Measurements from ENCODE around the gene RASD2.

Gene RASD2

DNA sequence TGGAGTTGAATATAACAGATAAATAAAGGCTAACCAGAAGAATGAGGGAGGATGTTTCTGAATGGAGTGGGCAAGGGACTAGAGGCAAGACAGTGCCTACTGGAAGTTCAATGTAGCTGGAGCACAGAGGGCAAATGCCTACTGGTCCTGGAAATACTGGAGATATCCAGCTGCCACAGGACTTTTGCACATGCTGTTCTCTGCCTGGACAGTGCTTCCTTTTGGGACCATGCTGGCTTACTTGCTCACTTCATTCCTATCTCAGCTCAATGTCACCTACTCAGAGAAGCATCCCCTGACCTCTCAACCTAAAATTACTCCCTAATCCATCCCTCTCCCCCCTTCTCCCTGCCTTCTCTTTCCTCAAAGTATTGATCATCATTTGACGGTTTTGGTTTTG lies 20.2 kb downstream of the RASD2 start:
- no peak for DNase-seq (ENCODE audit: low spot score)

DNA sequence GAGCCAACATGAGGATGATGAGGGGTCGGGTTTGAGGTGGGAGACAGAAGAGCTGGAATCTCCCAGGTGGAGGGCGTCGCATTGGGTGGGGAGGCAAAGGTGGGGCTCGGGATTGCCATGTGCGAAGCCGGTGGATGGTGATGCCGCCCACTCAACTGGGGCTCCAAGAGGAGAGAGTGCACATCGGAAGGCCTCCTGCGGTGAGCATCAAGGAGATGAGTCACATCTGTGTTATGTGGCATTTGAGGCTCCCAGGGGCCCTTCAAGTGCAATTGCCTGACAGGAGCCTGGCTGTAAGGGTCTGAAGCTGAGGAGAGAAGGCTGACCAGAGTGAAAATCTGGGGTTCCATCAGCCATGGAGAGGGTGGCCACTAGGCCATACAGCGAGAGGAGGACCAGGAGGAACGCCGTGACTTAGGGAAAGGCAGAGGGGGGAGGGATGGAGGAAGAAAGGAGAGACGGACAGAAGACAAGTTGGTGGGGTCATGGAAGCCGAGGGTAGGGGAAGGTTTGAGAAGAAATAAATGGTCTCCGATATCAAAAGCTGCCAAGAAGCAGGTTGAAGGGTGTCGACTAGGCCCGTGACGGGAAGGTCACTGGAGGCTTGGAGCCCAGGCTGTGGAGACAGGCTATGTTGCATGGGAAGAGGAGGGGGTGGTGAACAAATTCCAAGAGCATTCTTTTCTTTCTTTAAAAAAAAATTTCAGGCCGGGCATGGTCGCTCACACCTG lies 21.3 kb downstream of the RASD2 start:
- peak; percentile 47 for DNase-seq (ENCODE audit: low spot score)

DNA sequence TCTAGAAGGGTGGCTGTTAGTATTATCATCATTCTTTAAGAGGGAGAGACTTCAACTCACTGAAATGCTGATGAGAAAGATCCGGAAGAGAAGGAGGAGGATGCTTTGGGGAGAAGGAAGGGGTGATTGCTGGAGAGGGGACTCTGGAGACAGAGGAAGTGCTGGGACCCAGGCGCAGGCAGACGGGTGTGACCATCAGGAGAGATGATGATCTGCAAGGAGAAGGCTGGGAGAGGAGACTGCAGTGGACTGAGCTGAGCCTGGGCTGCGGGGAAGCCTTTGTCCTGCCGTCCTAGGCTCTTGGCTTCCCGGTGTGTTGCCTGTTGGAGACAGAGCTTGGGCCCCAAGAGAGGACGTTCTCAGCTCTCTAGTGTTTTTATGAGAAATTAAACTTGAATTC lies 22.6 kb downstream of the RASD2 start:
- no peak for DNase-seq (ENCODE audit: low spot score)

DNA sequence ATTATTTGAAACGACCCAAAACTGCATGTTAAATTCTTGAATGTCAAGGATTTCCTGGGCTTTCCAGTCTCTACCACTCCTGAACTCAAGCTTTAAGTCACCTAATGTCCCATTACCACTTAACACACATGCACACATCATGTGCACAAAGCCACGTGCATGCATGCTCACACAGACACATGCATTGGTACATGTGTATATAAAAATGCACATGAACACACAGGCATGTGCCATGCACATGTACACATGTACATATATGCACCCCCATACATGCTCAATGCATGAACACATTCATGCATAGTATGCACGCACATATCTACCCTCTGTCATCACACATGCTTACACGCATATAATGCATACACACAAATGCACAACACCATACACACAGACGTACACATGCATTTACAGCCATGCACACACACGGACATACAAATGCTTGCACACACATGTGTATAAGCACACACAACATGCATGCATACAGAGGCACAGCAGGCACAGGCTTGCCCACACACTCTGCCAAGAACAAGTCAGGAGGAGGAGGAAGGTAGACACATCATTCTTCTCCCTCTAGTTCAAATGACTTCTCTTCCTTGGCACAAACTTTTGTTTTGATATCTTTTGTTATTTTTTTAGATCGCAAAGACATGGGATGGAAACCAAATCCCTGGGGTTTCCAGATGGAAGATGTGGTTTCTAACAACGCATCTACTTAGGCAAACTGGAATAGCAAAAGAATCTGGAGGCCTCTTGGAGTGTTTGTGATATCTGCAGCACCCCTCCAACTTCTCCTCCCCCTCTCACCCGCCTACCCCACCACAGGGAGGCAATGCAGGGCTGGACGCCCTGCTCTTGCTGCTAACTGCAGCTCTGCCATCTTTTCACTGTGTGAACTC lies 24.6 kb downstream of the RASD2 start:
- DNase-seq (ENCODE audit: low spot score): peak; percentile 53

DNA sequence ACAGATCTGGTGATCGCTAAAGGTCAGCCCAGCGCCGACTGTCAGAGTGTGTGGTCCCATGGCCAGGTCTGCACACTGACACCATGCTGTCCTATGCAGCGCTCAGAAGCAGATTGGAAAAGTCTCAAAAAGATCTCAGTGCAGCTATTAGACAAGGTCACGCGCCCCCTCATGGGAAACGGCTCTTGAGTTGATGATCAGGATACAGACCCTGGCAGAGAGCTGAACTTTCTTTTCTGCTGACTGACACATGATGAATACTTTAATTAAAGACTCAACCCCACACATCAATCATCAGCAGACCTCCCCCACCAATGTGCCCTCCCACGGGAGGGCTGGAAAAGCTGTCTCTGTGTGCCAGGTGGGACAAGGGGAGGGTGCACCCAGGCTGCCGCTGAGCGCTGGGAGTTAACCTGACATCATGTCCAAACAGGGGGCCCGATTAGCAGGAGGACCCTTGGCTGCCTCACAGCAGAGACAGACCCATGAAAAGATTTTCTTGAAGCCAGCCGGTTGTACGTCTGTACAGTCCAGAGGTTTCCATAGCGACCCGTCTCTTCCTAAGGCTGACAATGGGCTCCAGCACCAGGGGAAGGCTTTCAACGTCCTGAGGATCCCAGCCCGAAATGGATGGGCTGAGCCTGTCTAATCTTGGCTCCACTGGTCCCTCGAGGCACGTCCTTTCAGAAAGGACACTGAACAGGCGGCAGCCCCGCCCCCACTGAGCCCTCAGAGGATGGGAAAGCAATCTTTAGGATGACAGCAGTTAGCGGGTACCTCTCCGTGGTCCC lies 26.9 kb downstream of the RASD2 start:
- DNase-seq (ENCODE audit: low spot score): no peak

DNA sequence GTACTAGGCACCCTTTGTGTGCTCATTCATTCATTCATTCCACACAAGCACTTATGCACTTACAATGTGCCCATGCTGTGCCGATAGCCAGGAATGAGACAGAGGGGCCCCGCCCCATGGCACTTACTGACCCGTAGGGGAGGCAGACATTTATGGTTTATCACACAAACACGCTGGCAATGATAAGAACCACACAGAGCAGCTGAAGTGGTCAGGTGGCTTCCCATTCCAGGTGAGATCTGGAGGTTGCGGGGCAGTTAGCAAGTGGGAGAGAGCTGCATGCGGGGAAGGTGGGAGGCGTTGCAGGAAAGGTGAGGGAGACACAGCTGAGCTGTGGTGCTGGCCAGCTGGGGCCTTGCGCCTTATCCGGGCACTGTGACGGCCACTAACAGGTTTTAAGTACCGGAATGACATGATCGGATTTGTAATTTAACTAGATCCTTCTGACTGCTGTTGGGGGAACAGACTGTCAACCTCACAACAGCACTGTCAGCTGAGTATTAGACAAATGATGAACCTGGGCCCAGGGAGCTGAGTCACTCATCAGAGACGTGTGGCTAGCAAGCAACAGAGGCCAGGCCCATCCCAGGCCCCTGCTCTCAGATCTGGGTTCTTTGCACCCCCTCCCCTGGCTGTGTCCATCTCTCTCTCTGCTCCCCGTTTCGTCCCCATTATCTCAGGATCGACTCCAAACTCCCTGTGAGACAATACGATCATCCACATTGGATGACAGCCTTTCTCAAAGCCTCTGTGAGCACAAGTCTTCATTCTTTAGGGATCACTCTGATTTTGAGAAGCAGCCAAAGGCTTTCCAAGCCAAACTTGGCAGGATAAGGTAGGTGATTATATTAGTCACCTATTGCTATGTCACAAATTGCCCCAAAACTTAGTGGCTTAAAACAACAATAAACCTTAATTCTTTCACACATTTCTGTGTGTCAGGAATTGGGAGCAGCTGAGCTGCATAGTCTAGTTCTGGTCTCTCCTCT lies 28.4 kb downstream of the RASD2 start:
- peak; percentile 80 for DNase-seq (ENCODE audit: low spot score)

DNA sequence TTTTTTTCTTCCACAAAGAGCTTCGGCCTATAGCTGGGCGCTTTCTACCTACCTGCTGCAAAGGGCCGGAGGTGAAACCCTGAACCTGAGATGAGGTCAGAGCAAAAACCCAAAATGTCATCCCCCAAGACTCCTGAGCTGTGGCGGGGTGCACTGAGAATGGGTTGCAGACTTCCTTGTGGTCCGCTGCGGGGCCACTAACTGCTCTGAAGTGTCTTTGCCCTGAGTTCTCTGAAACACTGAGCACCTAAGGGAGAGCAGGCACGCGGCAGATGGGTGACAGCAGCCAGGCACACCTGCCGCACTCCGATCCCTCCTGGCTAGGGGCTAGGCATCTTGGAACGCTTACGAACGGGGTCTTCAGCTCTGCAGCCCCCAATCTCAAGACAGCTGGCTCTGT lies 29.3 kb downstream of the RASD2 start:
- DNase-seq (ENCODE audit: low spot score): no peak

DNA sequence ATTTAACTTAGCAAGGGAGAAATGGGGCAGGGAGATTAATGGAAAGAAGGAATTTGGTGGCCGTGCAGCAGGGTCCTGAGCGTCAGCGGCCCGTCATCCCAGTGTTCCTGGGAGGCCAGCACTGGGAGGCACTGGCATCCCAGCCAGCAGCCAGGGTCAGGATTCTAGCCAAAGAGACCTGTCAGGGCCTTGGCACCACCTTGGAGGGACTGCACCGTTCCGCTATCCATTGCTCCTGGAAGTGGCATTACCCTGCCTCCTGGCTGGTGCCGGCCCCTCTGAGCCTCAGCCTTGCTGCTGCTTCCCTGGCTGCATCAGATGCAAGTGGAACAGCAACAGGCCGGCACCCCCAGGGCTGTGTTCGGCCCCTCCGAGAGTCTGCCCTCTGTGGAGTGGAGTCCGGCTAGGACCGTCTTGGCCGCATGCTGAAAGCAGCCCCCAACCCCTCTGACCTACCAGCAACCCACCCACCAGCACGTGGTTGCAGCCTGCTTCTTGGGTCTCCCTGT lies 30.1 kb downstream of the RASD2 start:
- DNase-seq (ENCODE audit: low spot score): no peak

DNA sequence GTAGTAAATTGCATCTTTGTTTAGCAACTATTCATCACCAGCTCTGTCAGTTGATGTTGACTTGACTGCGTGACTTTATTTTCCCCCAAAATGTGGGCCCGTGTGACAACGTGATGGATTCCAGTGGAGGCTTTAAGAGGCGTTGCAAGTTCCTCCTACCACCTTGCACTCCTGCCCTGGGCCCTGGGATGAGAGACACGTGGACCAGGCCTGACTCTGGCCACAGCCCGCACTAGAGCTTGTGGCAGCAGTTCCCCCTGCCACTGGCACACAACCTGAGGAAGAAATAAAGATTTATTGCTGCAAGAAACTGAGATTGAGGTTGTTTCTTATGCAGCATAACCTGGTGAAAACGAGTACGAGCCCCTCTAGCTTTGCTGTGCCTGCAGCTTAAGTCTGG lies 31.9 kb downstream of the RASD2 start:
- DNase-seq (ENCODE audit: low spot score): no peak

DNA sequence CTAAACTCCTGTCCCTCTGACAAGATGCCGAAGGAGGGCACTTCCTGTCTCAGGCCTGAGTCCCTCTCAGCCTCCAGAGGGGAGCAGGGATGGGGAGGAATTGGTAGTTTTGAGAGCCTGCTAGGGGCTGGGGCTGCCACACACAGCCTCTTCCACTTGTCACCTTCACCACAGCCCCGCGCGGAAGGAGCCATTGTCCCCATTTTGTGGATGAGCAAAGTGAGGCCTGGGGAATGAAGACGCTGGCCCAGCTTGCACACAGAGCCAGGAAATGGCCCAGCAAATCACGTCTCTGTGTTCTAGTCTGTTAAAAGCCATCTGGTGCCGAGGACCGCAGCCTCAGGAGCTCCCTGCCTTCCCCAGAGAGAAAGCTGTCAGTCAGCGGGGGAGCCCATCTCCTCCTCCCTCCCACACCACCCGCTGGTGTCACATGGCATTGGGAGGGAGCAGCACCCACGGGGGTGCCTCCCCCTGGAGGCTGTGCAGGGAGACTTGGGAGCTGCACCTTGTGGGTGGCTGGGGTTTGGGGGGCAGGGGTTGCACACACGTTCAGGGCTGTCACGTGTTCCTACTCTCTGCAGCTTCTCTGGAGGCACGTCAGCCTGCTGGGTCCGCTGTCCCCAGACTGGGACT lies 34.6 kb downstream of the RASD2 start:
- no peak for DNase-seq (ENCODE audit: low spot score)

DNA sequence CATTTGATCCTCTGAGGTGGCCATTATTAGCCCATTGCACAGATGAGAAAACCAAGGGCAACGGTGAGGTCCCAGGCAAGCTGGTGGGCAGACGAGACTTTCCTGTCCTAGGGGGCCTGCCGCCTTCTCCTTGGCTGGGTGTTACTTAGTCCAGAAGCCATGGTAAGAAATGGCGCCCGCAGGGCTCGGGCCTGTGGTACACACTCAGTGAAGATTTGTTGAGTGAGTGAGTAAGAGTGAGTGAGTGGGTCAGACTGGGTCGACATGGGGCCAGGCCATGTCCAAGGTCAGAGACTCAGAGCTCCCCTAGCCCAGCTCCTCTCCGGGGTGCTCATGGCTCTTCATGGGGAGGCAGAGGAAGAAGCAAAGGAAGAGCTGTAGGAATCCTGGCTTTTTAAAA lies 36.0 kb downstream of the RASD2 start:
- DNase-seq (ENCODE audit: low spot score): no peak

DNA sequence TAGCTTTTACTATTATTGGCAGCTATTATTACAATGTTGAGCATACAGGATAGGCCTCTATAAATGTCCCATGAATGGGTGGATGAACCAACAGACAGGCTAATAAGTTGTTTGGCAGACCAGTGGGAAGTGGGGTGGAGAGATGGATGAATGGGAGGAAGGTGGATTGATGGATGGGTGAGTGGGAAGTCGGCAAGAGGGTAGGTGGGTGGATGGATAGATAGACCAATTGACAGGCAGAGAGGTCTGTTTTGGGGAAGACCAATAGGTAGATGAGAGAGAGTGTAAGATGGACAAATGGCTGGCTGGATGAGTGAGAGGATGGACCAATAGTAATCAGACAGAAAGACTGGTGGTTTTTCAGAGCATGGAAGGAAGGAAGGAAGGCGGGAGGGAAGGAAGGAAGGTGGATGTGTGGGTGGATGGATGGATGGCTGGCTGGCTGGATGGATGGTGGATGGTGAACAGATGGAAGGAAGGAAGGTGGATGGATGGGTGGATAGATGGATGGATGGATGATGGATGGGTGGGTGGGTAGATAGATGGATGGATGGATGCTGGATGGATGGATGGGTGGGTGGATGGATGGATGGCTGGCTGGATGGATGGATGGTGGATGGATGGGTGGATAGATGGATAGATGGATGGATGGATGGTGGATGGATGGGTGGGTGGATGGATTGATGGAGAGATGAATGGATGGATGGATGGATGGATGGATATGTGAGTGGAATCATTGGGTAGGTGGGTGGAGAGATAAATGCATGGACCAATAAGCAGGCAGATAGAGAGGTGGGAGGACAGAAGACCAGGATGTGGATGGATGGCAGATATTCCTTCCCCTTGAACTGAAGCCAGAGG lies 37.4 kb downstream of the RASD2 start:
- DNase-seq (ENCODE audit: low spot score): no peak

DNA sequence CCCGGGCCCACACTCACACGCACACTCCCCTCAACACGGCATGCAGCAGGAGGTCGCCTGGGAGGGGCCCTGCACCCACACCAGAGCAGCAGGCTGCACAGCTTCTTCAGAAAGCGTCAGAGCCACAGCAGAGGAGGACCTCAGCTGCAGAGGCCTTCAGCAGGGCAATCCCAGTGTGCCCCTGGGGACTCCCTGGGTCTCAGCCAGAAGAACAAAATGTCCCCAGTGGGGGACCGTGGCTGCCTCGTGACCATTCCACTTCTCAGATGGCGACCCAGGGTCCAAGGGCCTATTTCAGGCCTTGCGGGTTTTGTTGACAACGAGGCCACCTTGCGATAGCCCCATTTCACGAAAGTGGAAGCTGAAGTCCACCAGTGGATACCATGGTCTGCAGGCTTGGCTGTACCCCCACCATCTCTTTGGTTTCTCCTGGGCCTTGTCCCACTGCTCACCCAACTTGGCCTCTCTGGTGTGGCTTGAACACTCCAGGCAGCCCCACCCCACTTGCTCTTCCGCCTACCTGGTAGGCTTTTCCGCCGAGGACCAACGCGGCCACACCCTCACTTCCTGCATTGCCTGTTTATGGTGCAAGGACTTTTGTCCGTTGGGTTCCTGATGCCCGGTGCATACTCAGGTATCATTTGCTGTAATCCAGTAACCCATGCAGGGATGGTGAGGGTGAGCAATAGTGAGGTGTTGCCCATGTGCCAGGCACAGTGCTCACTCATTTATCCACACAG lies 38.4 kb downstream of the RASD2 start:
- no peak for DNase-seq (ENCODE audit: low spot score)

DNA sequence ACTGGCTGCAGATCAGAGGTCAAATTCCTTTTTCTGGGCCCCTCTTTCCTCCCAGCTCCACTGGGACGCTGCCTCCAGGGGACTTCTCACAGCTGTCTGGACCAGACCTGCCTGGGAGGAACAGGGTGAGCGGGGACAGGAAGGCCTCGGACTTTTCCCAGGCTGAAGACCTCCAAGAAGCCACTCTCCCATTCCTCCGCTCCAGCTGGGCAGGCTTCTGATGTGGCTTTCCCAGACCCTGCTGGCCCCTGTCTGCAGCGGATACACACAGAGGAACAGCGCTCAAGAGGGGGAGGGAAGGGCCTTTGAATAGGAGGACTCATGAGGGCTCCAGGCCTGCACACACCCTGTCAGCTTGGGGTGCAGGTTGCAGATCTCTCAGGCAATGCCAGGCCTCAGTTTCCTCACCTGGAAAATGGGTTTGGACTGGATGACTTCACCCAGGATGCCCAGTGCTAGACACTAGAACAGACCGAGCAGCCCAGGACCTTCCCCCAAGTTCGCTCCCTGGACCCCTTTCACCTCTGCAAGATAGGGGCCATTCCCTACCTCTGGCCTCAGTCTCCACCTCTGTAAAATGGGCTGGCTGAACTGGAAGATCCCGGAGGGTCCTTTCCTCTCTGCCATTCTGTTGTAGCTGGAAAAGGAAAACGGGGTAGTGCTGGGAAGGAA lies 39.9 kb downstream of the RASD2 start:
- DNase-seq (ENCODE audit: low spot score): no peak

DNA sequence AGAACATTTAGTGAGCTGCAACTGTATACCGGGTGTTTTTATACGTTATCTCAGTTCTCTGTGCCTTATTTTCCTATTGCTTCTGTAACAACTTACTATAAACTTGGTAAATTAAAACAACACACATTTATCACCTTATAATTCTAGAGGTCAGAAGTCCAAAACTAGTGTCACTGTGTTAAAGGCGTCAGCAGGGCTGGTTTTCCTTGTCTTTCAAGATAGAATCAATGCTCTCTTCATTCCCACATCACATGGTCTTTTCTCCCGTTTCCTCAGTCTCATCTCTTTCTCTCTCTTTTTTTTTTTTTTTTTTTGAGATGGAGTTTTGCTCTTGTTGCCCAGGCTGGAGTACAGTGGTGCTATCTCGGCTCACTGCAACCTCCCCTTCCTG lies 40.4 kb downstream of the RASD2 start:
- no peak for DNase-seq (ENCODE audit: low spot score)

DNA sequence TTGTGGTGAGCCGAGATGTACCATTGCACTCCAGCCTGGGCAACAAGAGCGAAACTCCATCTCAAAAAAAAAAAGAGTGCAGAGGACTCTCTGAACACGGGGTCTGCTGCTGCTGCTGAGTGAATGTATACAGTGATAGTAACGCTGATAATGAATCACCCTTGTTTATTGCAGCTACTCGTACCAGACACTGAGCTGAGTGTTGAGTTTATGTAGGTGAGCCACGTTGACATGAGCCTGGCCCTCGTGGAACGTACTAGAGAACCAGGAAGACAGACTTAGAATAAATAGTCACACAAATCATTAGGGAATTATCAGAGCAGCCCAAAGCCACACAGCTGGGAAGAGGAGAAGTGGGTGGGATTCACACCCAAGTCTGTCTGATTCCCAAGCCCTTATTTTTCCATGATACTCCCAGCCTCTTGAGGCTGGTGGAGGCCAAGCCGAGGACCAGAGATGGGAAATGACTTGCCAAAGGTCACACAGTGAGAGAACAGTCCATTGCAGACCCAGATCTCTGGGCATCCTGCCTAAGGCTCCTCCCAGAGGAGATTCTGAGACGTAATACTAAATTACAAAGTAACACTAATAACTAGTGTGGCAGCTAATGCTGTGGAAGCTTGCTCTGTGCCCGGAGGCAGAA lies 41.7 kb downstream of the RASD2 start:
- no peak for DNase-seq (ENCODE audit: low spot score)

DNA sequence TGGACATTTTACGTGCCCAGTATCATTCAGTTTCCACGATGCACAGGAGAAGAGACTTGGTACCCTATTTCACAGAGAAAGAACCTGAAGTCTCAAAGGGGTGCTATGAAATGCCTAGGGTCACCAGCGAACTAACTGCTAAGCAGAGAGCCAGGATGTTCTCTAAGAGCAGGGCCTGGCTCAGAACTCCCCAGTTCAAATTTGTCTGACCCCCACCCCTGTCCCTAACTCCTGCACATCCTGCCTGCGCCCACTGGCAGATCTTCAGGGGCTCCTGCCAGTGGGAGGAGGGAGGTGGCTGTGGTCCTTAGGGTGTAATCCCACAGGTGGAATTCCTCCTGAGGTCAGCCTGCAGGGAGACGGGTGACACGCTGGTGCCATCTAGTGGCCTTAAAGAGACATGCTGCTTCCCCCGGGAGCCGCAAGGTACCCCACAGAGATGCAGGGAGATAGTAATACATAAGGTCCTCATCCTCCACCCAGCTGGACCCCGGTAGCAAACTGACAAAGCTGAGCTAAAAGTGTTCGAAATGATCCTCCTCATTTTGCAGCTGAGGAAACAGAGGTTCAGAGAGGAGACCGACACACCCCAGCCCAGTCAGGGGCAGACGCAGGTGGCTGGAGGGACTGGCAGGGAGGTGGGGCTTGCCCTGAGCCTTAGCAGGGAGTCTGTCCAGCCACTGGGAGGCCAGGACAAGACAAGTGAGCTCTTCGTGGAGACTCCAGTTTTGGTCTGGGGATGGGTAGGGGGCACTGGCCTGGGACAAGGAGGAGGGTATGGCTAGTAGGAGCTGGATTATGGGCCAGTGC lies 42.4 kb downstream of the RASD2 start:
- peak; percentile 87 for DNase-seq (ENCODE audit: low spot score)
